ENCODE measurements around the gene TOR1A. TPM values are rescaled to one million over a fixed set of nuclear protein-coding genes. Genes with fewer than 3 reads are reported as not detected.

TOR1A gene
- total RNA-seq, 2 experiments from 2014 or later, result 31.9 to 32.4 TPM

DNA sequence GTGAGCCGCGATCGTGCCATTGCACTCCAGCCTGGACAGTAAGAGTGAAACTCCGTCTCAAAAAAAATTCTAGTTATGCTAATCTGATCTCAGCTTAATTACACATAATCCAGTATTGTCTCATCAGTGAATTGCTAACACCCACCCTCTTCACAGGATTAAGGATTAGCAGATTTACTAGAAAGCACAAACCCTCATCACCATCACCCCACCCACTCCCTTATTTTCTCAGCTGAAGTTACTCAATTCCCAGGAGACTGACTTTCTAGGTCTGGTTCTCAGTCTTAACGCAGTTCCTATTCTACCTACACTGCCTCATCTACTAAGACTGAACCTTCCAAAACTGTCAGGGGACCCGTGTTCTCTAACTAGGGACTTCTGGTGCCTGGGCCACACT is 12.0 kb downstream of the TOR1A start:
- Mint-ChIP-seq H3K4me1 (ENCODE audit: low read depth) (peaks cover 6% of the 10 kb centered on the region), H3K4me3 (no peak overlapping the region), H3K27me3 (no peaks in the 10 kb centered on the region), H3K9me3 (no peaks in the 10 kb centered on the region), H3K36me3 (ENCODE audit: low read depth) (peaks cover 54% of the 10 kb centered on the region), H3K27ac (peak overlapping the region; percentile 51)
- ATAC-seq (peak; percentile 40), DNase-seq (no peak)
- POLR2A ChIA-PET, result interaction anchor here (0.7 to 2.1 kb wide), 5 partner anchors 8 to 258 kb away, joined by 3 to 10 read pairs (median 4); partner anchors contain the start of genes TOR1A and TOR1B
- CTCF ChIA-PET, result interaction anchor here (1.0 to 2.7 kb wide), 3 partner anchors 22 to 295 kb away, joined by 3 to 10 read pairs (median 7); no protein-coding TSS in a partner anchor
- intact Hi-C loops (cut with micrococcal nuclease), result no loop called here
- TF ChIP-seq, protein P1, sequence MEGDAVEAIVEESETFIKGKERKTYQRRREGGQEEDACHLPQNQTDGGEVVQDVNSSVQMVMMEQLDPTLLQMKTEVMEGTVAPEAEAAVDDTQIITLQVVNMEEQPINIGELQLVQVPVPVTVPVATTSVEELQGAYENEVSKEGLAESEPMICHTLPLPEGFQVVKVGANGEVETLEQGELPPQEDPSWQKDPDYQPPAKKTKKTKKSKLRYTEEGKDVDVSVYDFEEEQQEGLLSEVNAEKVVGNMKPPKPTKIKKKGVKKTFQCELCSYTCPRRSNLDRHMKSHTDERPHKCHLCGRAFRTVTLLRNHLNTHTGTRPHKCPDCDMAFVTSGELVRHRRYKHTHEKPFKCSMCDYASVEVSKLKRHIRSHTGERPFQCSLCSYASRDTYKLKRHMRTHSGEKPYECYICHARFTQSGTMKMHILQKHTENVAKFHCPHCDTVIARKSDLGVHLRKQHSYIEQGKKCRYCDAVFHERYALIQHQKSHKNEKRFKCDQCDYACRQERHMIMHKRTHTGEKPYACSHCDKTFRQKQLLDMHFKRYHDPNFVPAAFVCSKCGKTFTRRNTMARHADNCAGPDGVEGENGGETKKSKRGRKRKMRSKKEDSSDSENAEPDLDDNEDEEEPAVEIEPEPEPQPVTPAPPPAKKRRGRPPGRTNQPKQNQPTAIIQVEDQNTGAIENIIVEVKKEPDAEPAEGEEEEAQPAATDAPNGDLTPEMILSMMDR (IDR thresholded peaks at IDR 0.05), result no peak

DNA sequence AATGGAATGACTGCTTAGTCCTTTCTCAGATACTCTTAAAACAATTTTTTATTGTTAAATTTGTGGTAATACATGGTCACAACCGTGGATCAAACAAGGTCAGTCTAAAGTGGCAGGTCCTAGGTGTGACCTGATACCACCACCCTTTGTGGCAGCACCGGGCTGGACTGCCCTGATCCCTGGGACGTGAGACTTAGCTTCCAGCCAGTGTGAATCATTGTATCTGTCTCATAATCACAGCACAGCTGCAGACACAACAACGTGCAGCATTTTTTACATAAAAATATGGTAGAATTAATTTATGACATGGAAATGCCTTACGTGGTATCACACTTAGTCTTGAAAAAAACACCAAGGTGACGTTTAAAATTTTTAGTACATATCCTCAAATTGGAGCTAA is 13.1 kb downstream of the TOR1A start:
- ATAC-seq, result no peak
- Mint-ChIP-seq H3K9me3 (no peaks in the 10 kb centered on the region), H3K4me1 (ENCODE audit: low read depth) (peaks cover 12% of the 10 kb centered on the region), H3K27me3 (no peaks in the 10 kb centered on the region), H3K36me3 (ENCODE audit: low read depth) (peaks cover 51% of the 10 kb centered on the region), H3K27ac (peak overlapping the region; percentile 6), H3K4me3 (no peak overlapping the region)
- DNase-seq, result no peak
- ChIA-PET CTCF (interaction anchor here (0.7 to 2.7 kb wide), 6 partner anchors 11 to 297 kb away, joined by 3 to 10 read pairs (median 4); no protein-coding TSS in a partner anchor), POLR2A (interaction anchor here (0.8 to 2.1 kb wide), 3 partner anchors 11 to 64 kb away, joined by 3 to 10 read pairs (median 3); no protein-coding TSS in a partner anchor)
- intact Hi-C loops (cut with micrococcal nuclease), result no loop called here
- TF ChIP-seq, protein P1 (IDR thresholded peaks at IDR 0.05), result no peak

DNA sequence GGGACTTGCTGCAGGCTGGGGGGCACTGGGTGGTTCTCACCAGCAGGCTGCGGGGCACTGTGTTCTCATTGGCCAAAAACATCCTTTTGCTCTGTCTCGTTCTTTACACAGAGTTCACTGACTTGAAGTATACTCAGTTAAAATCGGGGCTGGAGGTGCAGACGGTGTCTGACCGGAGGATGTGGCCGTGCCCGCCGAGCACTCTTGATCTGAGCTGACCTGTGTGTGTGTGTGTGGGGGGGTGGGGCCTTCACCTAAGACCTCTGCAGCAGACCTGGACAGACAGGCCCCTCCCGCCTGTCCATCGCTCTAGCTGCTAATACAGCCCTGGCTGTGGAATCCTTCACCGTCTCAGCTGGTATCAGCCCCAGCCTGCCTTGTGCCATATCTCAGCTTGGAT is 13.8 kb downstream of the TOR1A start:
- Mint-ChIP-seq H3K9me3 (no peaks in the 10 kb centered on the region), H3K4me3 (no peak overlapping the region), H3K4me1 (ENCODE audit: low read depth) (peaks cover 16% of the 10 kb centered on the region), H3K27me3 (no peaks in the 10 kb centered on the region), H3K27ac (peak overlapping the region; percentile 6), H3K36me3 (ENCODE audit: low read depth) (peaks cover 49% of the 10 kb centered on the region)
- TF ChIP-seq, protein P1 (IDR thresholded peaks at IDR 0.05), result no peak
- DNase-seq, result no peak
- ChIA-PET CTCF (interaction anchor here (1.4 to 2.7 kb wide), 3 partner anchors 20 to 83 kb away, joined by 3 to 10 read pairs (median 7); no protein-coding TSS in a partner anchor), POLR2A (interaction anchor here (1.0 to 2.1 kb wide), 2 partner anchors 12 to 63 kb away, joined by 3 to 10 read pairs; no protein-coding TSS in a partner anchor)
- no peak for ATAC-seq
- intact Hi-C loops (cut with micrococcal nuclease), result no loop called here

DNA sequence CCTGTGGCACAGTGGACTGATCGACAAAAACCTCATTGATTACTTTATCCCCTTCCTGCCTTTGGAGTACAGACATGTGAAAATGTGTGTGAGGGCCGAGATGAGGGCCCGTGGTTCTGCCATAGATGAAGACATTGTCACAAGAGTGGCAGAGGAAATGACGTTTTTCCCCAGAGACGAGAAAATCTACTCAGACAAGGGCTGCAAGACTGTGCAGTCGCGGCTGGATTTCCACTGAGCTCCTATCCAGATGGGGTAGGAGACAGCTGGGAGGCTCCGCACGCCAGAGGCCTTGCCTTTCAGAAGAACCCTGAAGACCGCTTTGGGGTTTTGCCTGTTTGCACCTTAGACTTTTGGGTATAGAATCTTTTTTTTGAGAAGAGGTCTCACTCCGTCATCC is 14.6 kb downstream of the TOR1A start:
- TF ChIP-seq, protein P1 (IDR thresholded peaks at IDR 0.05), result no peak
- POLR2A ChIA-PET, result interaction anchor here (1.3 kb wide), 1 partner anchor 10 kb away, joined by 6 read pairs; no protein-coding TSS in a partner anchor

GRCh38 chr9:129806061-129806460 is 17.9 kb downstream of the TOR1A start:
- Mint-ChIP-seq H3K27me3 (no peaks in the 10 kb centered on the region), H3K9me3 (no peaks in the 10 kb centered on the region), H3K4me3 (no peak overlapping the region), H3K36me3 (ENCODE audit: low read depth) (peaks cover 41% of the 10 kb centered on the region), H3K27ac (peak overlapping the region; percentile 37), H3K4me1 (ENCODE audit: low read depth) (peaks cover 24% of the 10 kb centered on the region)
- no peak for ATAC-seq
- ChIA-PET CTCF (no interaction called here), POLR2A (no interaction called here)
- no peak for DNase-seq
- intact Hi-C loops (cut with micrococcal nuclease), result no loop called here
- TF ChIP-seq, protein P1 (IDR thresholded peaks at IDR 0.05), result no peak

More for the DNA sequence above, 14.6 kb downstream of the TOR1A start:
- DNase-seq (no peak), ATAC-seq (no peak)
- H3K9me3 Mint-ChIP-seq, result no peaks in the 10 kb centered on the region
- H3K27ac Mint-ChIP-seq, result no peak overlapping the region
- H3K27me3 Mint-ChIP-seq, result no peaks in the 10 kb centered on the region
- H3K4me1 Mint-ChIP-seq (ENCODE audit: low read depth), result peaks cover 18% of the 10 kb centered on the region
- intact Hi-C loops (cut with micrococcal nuclease), result no loop called here
- H3K4me3 Mint-ChIP-seq, result no peak overlapping the region
- peaks cover 47% of the 10 kb centered on the region for H3K36me3 Mint-ChIP-seq (ENCODE audit: low read depth)
- CTCF ChIA-PET, result interaction anchor here (2.7 kb wide), 1 partner anchor 19 kb away, joined by 10 read pairs; no protein-coding TSS in a partner anchor

All from activated CD8-positive, alpha-beta T cell treated with anti-CD3 and anti-CD28 coated beads for 36 hours (primary cell).